IPS-18a (cell line): Measurements from ENCODE around the gene DLL4.

Experiments
- H3K27ac ChIP-seq: one replicate; pipeline ENCODE4 v1.5.1; 2013; ENCODE audit warnings: low read length
- H3K27me3 ChIP-seq: one replicate; pipeline ENCODE4 v1.6.1; 2013; ENCODE audit warnings: mild to moderate bottlenecking, low read length; ENCODE audit not compliant: control insufficient read depth, insufficient read depth
- H3K36me3 ChIP-seq: one replicate; pipeline ENCODE4 v1.6.1; 2013; ENCODE audit warnings: low read depth, low read length; ENCODE audit not compliant: control insufficient read depth
- H3K4me1 ChIP-seq: one replicate; pipeline ENCODE4 v1.6.1; 2013; ENCODE audit warnings: low read depth, low read length; ENCODE audit not compliant: control insufficient read depth
- H3K4me3 ChIP-seq: one replicate; pipeline ENCODE4 v1.5.1; 2013; ENCODE audit warnings: low read length
- H3K9ac ChIP-seq: one replicate; pipeline ENCODE4 v1.6.1; 2013; ENCODE audit warnings: mild to moderate bottlenecking, low read length, moderate library complexity
- H3K9me3 ChIP-seq: one replicate; pipeline ENCODE4 v1.6.1; 2013; ENCODE audit warnings: low read depth, low read length; ENCODE audit not compliant: control insufficient read depth

Gene DLL4

GRCh38 chr15:40928821-40929659, at the start of gene DLL4:
Gene DLL4, plus strand, starts transcription at chr15:40929340. Its CDS starts 329 bp downstream, at chr15:40929669.
- peaks cover 19% of the 10 kb centered on the region for H3K4me1 ChIP-seq
- H3K27me3 ChIP-seq: peaks cover 98% of the 10 kb centered on the region

GRCh38 chr15:40879609-40880008, 49.5 kb upstream of the DLL4 start:
- H3K27me3 ChIP-seq: no peaks in the 10 kb centered on the region
- no peaks in the 10 kb centered on the region for H3K4me1 ChIP-seq
- no peaks in the 10 kb centered on the region for H3K36me3 ChIP-seq
- no peak overlapping the region for H3K27ac ChIP-seq
- H3K9me3 ChIP-seq: no peaks in the 10 kb centered on the region
- H3K4me3 ChIP-seq: no peak overlapping the region
- no peak overlapping the region for H3K9ac ChIP-seq

More at GRCh38 chr15:40928821-40929659, at the start of gene DLL4:
- Histone ChIP-seq H3K36me3 (no peaks in the 10 kb centered on the region), H3K9ac (no peak within 1 kb of the TSS), H3K4me3 (peak within 1 kb of the TSS; percentile 59), H3K27ac (no peak within 1 kb of the TSS), H3K9me3 (no peaks in the 10 kb centered on the region)

DNA sequence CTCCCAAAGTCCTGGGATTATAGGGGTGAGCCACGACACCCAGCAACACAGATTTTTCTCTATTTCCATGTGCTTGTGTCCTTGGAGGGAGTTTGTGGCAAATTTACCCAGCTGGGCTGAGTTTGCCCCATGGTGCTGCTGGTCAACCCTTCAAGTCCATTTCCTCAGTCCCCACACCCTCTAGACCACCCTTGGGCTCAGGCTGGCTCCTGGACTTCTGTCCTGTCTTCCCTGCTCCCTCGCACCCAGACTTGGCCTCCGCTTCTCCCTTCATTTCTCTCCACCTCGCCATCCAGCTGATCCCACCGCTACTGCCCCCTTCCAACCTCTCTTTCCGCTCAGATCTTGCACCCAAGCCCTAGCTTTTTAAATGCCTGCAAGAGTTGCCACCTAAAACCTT, 47.8 kb upstream of the DLL4 start:
- Histone ChIP-seq H3K4me3 (no peak overlapping the region), H3K4me1 (no peaks in the 10 kb centered on the region), H3K27me3 (no peaks in the 10 kb centered on the region), H3K9me3 (no peaks in the 10 kb centered on the region), H3K9ac (no peak overlapping the region), H3K36me3 (no peaks in the 10 kb centered on the region), H3K27ac (no peak overlapping the region)

DNA sequence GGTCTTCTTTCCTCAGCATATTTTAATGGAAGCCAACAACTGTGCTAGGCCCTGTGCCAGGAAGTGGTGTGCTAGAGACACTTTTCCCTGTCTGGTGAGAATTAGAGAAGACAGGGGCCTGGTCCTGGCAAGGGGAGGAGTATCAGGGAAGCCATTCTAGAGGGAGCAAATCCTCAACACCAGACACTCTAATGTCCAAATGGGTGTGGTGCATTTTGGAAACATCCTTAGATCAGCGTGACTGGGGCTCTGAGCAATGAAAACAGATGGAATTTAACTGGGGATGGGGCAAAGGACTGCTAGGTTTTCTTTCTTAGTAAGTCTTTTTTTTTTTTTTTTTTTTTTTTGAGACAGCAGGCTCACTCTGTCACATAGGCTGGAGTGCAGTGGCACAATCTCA, 42.6 kb upstream of the DLL4 start:
- no peak overlapping the region for H3K9ac ChIP-seq
- H3K4me3 ChIP-seq: no peak overlapping the region
- no peaks in the 10 kb centered on the region for H3K27me3 ChIP-seq
- no peaks in the 10 kb centered on the region for H3K4me1 ChIP-seq
- H3K36me3 ChIP-seq: no peaks in the 10 kb centered on the region
- no peak overlapping the region for H3K27ac ChIP-seq
- no peaks in the 10 kb centered on the region for H3K9me3 ChIP-seq

- Histone ChIP-seq H3K9ac (no peak overlapping the region), H3K27ac (no peak overlapping the region), H3K4me3 (no peak overlapping the region), H3K9me3 (no peaks in the 10 kb centered on the region), H3K27me3 (peaks cover 18% of the 10 kb centered on the region), H3K36me3 (no peaks in the 10 kb centered on the region), H3K4me1 (no peaks in the 10 kb centered on the region)
These were observed 40.0 kb upstream of the DLL4 start for GRCh38 chr15:40889112-40889511.

- no peaks in the 10 kb centered on the region for H3K9me3 ChIP-seq
- no peak overlapping the region for H3K27ac ChIP-seq
- no peaks in the 10 kb centered on the region for H3K4me1 ChIP-seq
- no peak overlapping the region for H3K9ac ChIP-seq
- H3K36me3 ChIP-seq: peaks cover 4% of the 10 kb centered on the region
- peaks cover 18% of the 10 kb centered on the region for H3K27me3 ChIP-seq
- no peak overlapping the region for H3K4me3 ChIP-seq
These were observed 38.0 kb upstream of the DLL4 start for GRCh38 chr15:40891138-40891537.

DNA sequence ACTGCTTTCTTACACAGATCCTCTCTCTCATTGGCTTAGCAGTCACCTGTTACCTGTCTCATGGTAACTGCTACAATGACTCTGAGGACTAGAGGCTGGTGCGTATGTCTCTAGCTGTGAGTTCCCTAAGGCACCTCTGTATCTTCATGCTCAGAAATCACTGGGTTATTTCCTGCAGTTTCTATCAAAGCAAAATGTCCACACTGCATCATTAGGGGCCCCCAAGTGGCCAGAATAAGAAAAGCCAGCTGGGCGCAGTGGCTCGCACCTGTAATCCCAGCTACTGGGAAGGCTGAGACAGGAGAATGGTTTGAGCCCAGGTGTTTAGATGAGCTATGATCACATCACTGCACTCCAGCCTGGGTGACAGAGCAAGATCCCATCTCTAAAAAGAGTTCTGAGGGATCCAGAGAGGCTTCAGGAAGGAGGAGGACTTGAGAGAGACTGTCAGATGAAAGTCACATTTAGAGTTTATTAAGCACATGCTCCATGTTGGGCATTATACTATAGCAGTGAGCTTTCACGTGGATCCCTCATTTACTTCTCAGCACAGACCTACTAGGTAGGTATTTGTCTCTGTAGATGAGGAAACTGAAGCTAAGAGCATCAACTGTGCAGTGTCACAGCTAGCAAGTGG, 37.2 kb upstream of the DLL4 start:
- Histone ChIP-seq H3K4me3 (no peak overlapping the region), H3K27me3 (peaks cover 18% of the 10 kb centered on the region), H3K36me3 (peaks cover 5% of the 10 kb centered on the region), H3K27ac (no peak overlapping the region), H3K4me1 (no peaks in the 10 kb centered on the region), H3K9me3 (no peaks in the 10 kb centered on the region), H3K9ac (no peak overlapping the region)

DNA sequence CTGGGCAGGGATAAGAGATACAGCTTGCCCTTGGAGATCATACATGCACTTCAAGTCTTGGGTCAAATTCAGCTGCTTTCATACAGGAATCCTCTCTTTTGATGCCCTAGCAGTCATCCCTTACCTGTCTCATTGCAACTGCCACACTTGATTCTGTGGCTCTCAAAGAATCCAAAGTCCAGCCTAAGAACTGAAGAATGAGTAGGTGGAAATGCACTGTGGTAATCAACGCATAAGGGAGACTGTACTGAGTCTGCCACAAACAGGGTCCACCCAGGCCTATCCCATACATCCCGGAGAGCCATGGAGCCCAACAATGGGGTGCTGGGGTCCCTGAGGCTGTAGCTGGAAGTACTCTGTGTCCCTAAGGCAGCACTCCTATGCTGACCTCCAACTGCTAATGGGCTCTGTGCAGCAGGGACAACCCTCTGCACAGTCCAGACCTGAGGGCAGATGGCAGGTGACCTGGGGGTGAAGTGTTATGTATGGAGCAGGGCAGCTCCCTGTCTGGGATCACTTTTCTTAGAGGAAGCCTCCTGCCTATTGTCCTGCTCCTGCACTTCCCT, 36.6 kb upstream of the DLL4 start:
- Histone ChIP-seq H3K4me1 (no peaks in the 10 kb centered on the region), H3K9me3 (no peaks in the 10 kb centered on the region), H3K27me3 (peaks cover 18% of the 10 kb centered on the region), H3K36me3 (peaks cover 5% of the 10 kb centered on the region), H3K4me3 (no peak overlapping the region), H3K9ac (no peak overlapping the region), H3K27ac (no peak overlapping the region)

GRCh38 chr15:40893019-40893670, 36.0 kb upstream of the DLL4 start:
- Histone ChIP-seq H3K9me3 (no peaks in the 10 kb centered on the region), H3K27ac (no peak overlapping the region), H3K27me3 (peaks cover 18% of the 10 kb centered on the region), H3K36me3 (peaks cover 5% of the 10 kb centered on the region), H3K9ac (no peak overlapping the region), H3K4me3 (peak overlapping the region; percentile 91), H3K4me1 (no peaks in the 10 kb centered on the region)

DNA sequence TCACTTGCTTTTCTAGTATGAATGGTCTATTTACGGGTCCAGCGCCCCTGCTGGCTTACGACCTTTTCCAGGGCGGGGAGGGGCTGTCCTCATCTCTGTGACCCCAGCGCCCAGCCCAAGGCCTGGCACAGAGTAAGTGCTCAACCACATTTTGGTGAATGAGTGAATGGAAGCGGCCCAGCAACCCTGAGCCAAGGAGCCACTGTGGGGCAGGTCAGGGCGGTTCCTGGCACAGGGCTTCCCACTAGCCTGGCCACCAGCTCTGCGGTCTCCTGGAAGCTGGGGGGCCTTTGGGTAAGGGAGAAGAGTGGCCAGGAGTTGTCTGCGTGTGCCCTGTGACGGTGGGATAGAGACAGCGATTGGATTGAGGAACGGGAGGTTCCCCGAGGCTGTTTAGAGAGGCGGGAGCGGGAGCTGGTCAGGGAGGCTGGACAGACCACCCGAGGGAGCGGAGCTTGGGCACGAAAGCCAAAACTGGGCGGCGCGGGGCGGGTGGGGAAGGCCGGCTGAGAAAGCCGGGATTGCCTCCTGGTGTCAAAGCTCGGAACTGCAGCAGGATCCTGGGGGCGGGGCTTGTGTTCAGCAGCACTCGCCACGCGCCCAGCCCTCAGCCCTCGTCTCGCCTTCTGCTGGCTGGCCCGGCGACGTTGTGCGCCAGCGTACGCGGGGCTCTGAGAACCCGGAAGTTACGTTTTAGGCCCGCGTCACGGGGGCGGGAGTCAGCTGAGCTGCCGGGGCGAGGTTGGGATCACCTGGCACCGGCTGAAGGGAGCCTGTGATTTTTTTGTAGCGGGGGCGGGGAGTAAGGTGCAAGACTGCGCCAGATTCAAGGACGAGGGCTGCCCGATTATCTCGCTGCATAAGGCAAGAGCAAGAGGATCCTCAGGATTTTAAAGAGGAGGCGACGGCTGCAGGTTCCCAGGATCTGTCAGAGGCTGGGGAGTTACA, 35.1 kb upstream of the DLL4 start, which contains the start of gene VPS18:
Gene VPS18, plus strand, starts transcription at position 718 of the 948 bp plus-strand sequence. CDS start 319 bp downstream, outside the sequence.
- no peaks in the 10 kb centered on the region for H3K9me3 ChIP-seq
- peak within 1 kb of the TSS; percentile 93 for H3K9ac ChIP-seq
- no peaks in the 10 kb centered on the region for H3K4me1 ChIP-seq
- H3K36me3 ChIP-seq: peaks cover 13% of the 10 kb centered on the region
- H3K4me3 ChIP-seq: peak within 1 kb of the TSS; percentile 91
- peak within 1 kb of the TSS; percentile 51 for H3K27ac ChIP-seq
- peaks cover 18% of the 10 kb centered on the region for H3K27me3 ChIP-seq
